Measurements from ENCODE around the gene P2RY6. TPM values are rescaled to one million over a fixed set of nuclear protein-coding genes. Genes with fewer than 3 reads are reported as not detected.

The P2RY6 gene
- total and polyA plus RNA-seq, 10 of the 15 experiments (the other 5 are each of a cell fraction or from before 2014, with no cell fraction given) = 0.05 to 0.90 (median 0.22) TPM; not detected in 4

- RAD21 ChIA-PET (ENCODE audit: unreplicated experiment) = interaction anchor here (0.8 to 1.8 kb wide), 9 partner anchors 9 to 57 kb away, joined by 3 to 8 read pairs (median 3); no protein-coding TSS in a partner anchor
- DNase-seq (ENCODE audit: low read depth, low spot score) = no peak
- no peaks in the 10 kb centered on the region for H3K27me3 ChIP-seq (replicated peaks in 1 of 2; ENCODE audit: control insufficient read depth in 2 of 2, insufficient read depth in 2 of 2, low read length in 1 of 2)
- H3K4me1 ChIP-seq (ENCODE audit: control insufficient read depth, insufficient read depth, low read length) = no peaks in the 10 kb centered on the region; the same call in 1 of the 2 replicates
- no peaks in the 10 kb centered on the region for H3K36me3 ChIP-seq (ENCODE audit: control insufficient read depth in 2 of 2, insufficient read depth in 2 of 2, low read length in 1 of 2)
- FAIRE-seq = no peak
- no peak for ATAC-seq
- H4K20me1 ChIP-seq (ENCODE audit: control insufficient read depth, insufficient read depth) = no peaks in the 10 kb centered on the region
- no TSS peak for BruUV-seq (replicated peaks)
- no peaks in the 10 kb centered on the region for H3K79me2 ChIP-seq (ENCODE audit: control insufficient read depth, insufficient read depth, low read length)
- POLR2A ChIA-PET = interaction anchor here (2.0 kb wide), 1 partner anchor 47 kb away, joined by 5 read pairs; no protein-coding TSS in a partner anchor
- CTCF ChIA-PET = interaction anchor here (0.5 to 2.9 kb wide), 6 partner anchors 10 to 510 kb away, joined by 3 to 33 read pairs (median 3); no protein-coding TSS in a partner anchor
- H3K4me3 ChIP-seq = no peak overlapping the region
- in situ Hi-C loops (cut with MboI) (no loop called here), intact Hi-C loops (cut with micrococcal nuclease; ENCODE audit: unreplicated experiment) (no loop called here)
- SMC1A ChIA-PET (ENCODE audit: uncharacterized antibody, unreplicated experiment) = interaction anchor here (0.7 to 11.9 kb wide), 3 partner anchors 10 to 46 kb away, joined by 4 to 188 read pairs (median 4); no protein-coding TSS in a partner anchor
- TF ChIP-seq NFIC (IDR thresholded peaks at IDR 0.05; ENCODE audit: low read depth, low read length) = no peak
- TF ChIP-seq RAD21 (IDR thresholded peaks at IDR 0.05; ENCODE audit: insufficient read depth, low read depth, low read length) = no peak
- no peak for TF ChIP-seq ZBTB40 (IDR thresholded peaks at IDR 0.05; ENCODE audit: borderline replicate concordance)
- TF ChIP-seq DPF2 (IDR thresholded peaks at IDR 0.05) = no peak
- TF ChIP-seq WRNIP1 (IDR thresholded peaks at IDR 0.05; ENCODE audit: borderline replicate concordance, low read depth, low read length) = no peak
- no peak overlapping the region for H2AFZ ChIP-seq (ENCODE audit: control insufficient read depth, low read depth, low read length)
- H3K27ac ChIP-seq (ENCODE audit: control insufficient read depth, insufficient read depth) = no peak overlapping the region
- H3K9ac ChIP-seq (ENCODE audit: control insufficient read depth, insufficient read depth, low read length) = no peak overlapping the region
- no peak overlapping the region for H3K4me2 ChIP-seq (ENCODE audit: control insufficient read depth, insufficient read depth)
- no peaks in the 10 kb centered on the region for H3K9me3 ChIP-seq (replicated peaks; ENCODE audit: control insufficient read depth, insufficient read depth, low read length)
Observed at GRCh38 chr11:73233211-73233610, 38.9 kb upstream of the P2RY6 start.
